Measurements from ENCODE around the gene ARFGEF3.

DNA sequence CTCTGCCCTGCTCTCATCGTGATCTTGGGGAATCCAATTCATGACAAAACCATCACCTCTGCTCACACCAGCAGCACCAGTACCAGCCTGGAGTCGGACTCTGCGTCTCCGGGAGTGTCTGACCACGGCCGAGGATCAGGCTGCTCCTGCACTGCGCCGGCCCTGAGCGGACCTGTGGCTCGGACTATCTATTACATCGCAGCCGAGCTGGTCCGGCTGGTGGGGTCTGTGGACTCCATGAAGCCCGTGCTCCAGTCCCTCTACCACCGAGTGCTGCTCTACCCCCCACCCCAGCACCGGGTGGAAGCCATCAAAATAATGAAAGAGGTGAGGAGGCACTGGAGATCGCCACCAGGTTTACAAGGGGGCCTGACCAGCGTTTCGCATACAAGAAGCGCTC, 93.7 kb downstream of the ARFGEF3 start:
- TF ChIP-seq, protein P1, sequence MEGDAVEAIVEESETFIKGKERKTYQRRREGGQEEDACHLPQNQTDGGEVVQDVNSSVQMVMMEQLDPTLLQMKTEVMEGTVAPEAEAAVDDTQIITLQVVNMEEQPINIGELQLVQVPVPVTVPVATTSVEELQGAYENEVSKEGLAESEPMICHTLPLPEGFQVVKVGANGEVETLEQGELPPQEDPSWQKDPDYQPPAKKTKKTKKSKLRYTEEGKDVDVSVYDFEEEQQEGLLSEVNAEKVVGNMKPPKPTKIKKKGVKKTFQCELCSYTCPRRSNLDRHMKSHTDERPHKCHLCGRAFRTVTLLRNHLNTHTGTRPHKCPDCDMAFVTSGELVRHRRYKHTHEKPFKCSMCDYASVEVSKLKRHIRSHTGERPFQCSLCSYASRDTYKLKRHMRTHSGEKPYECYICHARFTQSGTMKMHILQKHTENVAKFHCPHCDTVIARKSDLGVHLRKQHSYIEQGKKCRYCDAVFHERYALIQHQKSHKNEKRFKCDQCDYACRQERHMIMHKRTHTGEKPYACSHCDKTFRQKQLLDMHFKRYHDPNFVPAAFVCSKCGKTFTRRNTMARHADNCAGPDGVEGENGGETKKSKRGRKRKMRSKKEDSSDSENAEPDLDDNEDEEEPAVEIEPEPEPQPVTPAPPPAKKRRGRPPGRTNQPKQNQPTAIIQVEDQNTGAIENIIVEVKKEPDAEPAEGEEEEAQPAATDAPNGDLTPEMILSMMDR (IDR thresholded peaks at IDR 0.05), result no peak
- no peak for TF ChIP-seq POLR2AphosphoS5 (IDR thresholded peaks at IDR 0.05)

Measured in breast epithelium (tissue), 3 donors.